Effector memory CD8-positive, alpha-beta T cell (primary cell): ENCODE data around the gene GARNL3.

Experiments used
- ATAC-seq: fragments of 150-1000 bp; cut with Tn5 transposase; replicated peaks from 2 replicates; pipeline ENCODE4 v1.10.0; 2021; ENCODE audit warnings: mild to moderate bottlenecking, moderate library complexity
- DNase-seq, 3 experiments: peaks; one replicate each; pipeline ENCODE4 v3.0.0; 2021
- H3K27ac Mint-ChIP-seq, 2 donors: one replicate each; pipeline ENCODE4 v1.8.0; 2022; ENCODE audit warnings: mild to moderate bottlenecking in 2 of 2, mixed read lengths in 2 of 2, moderate library complexity in 2 of 2
- H3K27me3 Mint-ChIP-seq, 2 donors: one replicate each; pipeline ENCODE4 v1.8.0; 2022; ENCODE audit warnings: mixed read lengths in 2 of 2
- H3K36me3 Mint-ChIP-seq: one replicate; pipeline ENCODE4 v1.8.0; 2022; ENCODE audit warnings: mild to moderate bottlenecking, moderate library complexity, mixed read lengths; ENCODE audit not compliant: insufficient read depth
- H3K4me1 Mint-ChIP-seq, 2 donors: one replicate each; pipeline ENCODE4 v1.8.0; 2022; ENCODE audit warnings: low read depth in 2 of 2, mixed read lengths in 2 of 2
- H3K4me3 Mint-ChIP-seq, 2 donors: one replicate each; pipeline ENCODE4 v1.8.0; 2022; ENCODE audit warnings: mild to moderate bottlenecking in 2 of 2, mixed read lengths in 2 of 2, moderate library complexity in 2 of 2
- H3K9me3 Mint-ChIP-seq, 2 donors: one replicate each; pipeline ENCODE4 v1.8.0; 2022; ENCODE audit warnings: mixed read lengths in 2 of 2

The GARNL3 gene

GRCh38 chr9:127437497-127438264 is 173.1 kb downstream of the GARNL3 start:
- H3K27me3 Mint-ChIP-seq, result no peaks in the 10 kb centered on the region
- peak; percentile 33 to 54 (median 45) for DNase-seq
- peaks cover 25 to 27% of the 10 kb centered on the region in 2 donors for H3K4me1 Mint-ChIP-seq
- ATAC-seq, result peak; percentile 90
- peak overlapping the region; percentile 47 to 68 for H3K4me3 Mint-ChIP-seq
- peaks cover 82% of the 10 kb centered on the region for H3K36me3 Mint-ChIP-seq
- H3K27ac Mint-ChIP-seq, result peak overlapping the region; percentile 89 to 93
- H3K9me3 Mint-ChIP-seq, result no peaks in the 10 kb centered on the region

GRCh38 chr9:127438394-127438793 is 173.8 kb downstream of the GARNL3 start:
- peaks cover 25 to 27% of the 10 kb centered on the region in 2 donors for H3K4me1 Mint-ChIP-seq
- H3K4me3 Mint-ChIP-seq, result peak overlapping the region; percentile 47 to 68
- no peaks in the 10 kb centered on the region for H3K27me3 Mint-ChIP-seq
- peaks cover 86% of the 10 kb centered on the region for H3K36me3 Mint-ChIP-seq
- no peaks in the 10 kb centered on the region for H3K9me3 Mint-ChIP-seq
- peak overlapping the region; percentile 89 to 93 for H3K27ac Mint-ChIP-seq
- no peak for DNase-seq
- no peak for ATAC-seq
